Activated T-cell treated with anti-CD3 and anti-CD28 coated beads for 24 hours (primary cell): ENCODE data around the gene KRTAP19-5.
"Not testable (repeated sequence)": the region's sequence is repeated elsewhere in the genome, so short reads cannot be mapped to it uniquely, and the experiment has no call there.

Experiments
- DNase-seq: peaks from one replicate; pipeline ENCODE4 v3.0.0-alpha.2; 2020; ENCODE audit warnings: low read depth

The KRTAP19-5 gene

GRCh38 chr21:30502041-30502440 lies at the start of gene KRTAP19-5:
KRTAP19-5 (minus strand) TSS chr21:30502141; CDS start chr21:30502090, 51 bp downstream.
- no peak for DNase-seq

DNA sequence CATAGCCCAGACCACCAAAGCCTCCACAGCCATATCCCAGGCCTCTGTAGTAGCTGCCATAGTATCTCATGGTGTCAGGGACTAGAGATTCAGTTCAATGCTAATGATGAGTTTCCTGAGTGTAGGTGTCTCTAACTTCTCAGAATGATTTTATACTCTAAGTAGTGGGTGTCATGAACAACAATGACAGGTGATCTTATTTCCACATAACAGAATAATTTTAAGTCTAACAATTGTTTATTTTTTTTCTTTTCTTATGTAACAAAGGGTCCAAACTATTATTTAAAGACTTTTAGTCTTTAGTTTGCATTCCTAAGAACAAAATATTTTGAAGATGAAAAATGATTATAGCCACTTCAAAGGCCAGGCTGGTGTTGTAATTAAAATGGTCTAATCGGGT lies 39.8 kb upstream of the KRTAP19-5 start, which contains the start of gene KRTAP19-6:
Gene KRTAP19-6, minus strand, starts transcription at position 101 of the 400 bp plus-strand sequence. Its CDS starts 31 bp downstream, at position 70.
- DNase-seq = no peak

DNA sequence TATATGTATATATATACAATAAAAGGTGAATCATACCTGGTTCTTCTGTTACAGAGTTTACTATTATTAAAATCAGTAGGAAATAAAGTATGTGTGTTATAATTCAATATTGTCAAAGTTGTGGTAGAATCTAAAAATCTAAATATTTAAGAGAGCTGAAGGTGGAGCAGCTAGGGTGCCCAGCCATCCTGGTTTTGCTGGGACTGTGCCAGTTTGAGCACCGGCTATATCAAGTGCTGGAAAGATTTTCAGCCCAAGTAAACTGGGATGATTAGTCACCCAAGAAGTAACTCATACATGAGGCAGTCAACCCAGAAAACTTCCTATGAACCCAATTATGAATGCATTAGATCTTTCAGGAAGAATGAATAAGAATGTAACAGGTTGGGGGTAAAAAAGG lies 16.9 kb upstream of the KRTAP19-5 start:
- DNase-seq = no peak

DNA sequence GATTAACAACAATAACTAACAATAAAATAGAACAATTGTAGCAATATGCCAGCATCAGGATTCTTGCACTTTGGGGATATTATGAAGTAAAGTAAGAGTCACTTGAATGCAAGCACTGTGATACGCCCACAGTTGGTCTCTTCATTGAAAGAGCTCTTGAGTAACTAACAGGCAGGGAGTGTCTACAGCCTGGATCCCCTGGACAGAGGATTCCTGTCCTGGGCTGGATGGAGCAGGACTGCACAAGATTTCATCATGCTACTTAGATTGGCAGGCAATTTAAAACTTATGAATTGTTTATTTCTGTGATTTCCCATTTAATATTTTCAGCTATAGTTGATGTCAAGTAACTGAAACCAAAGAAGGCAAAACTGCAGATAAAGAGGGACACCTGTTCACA lies 13.7 kb upstream of the KRTAP19-5 start:
- DNase-seq = no peak

GRCh38 chr21:30505621-30506205 lies 3.8 kb upstream of the KRTAP19-5 start:
- DNase-seq = not testable (repeated sequence)

GRCh38 chr21:30497065-30497464 lies 4.9 kb downstream of the KRTAP19-5 start, which contains the start of gene KRTAP19-4:
KRTAP19-4 (minus strand) TSS chr21:30497165; CDS start chr21:30497110, 55 bp downstream.
- no peak for DNase-seq

GRCh38 chr21:30491963-30492428 lies 9.9 kb downstream of the KRTAP19-5 start, which contains the start of gene KRTAP19-3:
KRTAP19-3 (minus strand) TSS chr21:30492013; CDS start chr21:30491957, 56 bp downstream.
- no peak for DNase-seq

DNA sequence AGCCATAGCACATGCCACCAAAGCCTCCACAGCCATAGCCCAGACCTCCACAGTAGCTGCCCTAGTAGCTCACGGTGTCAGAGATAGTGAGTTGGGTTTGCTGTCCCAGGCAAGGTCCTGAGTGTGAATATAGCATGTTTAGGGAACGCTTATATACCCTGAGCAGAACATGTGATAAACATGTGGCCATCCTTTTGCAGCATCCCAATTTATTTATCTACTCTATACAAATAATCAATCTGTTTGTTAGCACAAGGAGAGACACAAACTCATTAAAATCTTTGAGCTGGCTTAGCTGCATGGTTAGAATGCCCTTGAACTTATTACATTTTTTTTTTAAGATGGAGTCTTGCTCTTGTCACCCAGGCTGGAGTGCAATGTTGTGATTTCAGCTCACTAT lies 14.6 kb downstream of the KRTAP19-5 start, which contains the start of gene KRTAP19-2:
Gene KRTAP19-2, minus strand, starts transcription at position 101 of the 400 bp plus-strand sequence. Its CDS starts 88 bp downstream, at position 13.
- DNase-seq = no peak

DNA sequence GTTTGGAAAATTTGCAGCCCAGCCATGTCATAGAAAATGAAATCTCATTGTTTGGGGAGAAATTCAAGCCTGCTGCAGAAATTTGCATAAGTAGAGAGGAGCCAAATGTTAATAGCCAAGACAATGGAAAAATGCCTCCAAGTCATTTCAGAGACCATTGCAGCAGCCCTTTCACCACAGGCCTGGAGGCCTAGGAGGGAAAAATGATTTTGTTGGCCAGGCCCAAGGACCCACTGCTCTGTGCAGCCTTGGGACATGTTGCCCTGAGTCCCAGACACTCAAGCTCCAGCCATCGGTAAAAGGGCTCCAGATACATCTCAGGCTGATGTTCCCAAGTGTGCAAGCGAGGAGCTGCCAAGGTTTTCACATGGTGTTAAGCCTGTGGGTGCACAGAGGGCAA lies 15.8 kb downstream of the KRTAP19-5 start:
- DNase-seq = no peak

GRCh38 chr21:30482130-30482529 lies 19.8 kb downstream of the KRTAP19-5 start:
- DNase-seq = no peak

DNA sequence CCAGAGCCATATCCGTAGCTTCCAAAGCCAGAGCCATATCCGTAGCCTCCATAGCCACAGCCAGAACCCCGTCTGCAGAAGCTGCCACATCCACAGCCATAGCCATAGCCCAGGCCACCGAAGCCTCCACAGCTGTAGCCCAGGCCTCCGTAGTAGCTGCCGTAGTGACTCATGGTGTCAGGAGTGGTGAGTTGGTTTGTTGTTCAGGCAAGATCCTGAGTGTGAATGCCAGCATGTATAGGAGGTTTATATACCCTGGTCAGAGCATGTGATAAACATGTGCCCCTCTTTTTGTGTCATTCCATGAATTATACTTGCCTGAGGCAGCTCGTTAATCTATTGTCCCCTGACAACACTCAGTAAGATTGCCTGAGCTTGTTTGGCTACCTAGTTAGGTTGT lies 21.8 kb downstream of the KRTAP19-5 start, which contains the start of gene KRTAP19-1:
Gene KRTAP19-1, minus strand, starts transcription at position 223 of the 400 bp plus-strand sequence. Its CDS starts 50 bp downstream, at position 173.
- DNase-seq = no peak

- no peak for DNase-seq
Measured at GRCh38 chr21:30479259-30479658, 22.7 kb downstream of the KRTAP19-5 start.

DNA sequence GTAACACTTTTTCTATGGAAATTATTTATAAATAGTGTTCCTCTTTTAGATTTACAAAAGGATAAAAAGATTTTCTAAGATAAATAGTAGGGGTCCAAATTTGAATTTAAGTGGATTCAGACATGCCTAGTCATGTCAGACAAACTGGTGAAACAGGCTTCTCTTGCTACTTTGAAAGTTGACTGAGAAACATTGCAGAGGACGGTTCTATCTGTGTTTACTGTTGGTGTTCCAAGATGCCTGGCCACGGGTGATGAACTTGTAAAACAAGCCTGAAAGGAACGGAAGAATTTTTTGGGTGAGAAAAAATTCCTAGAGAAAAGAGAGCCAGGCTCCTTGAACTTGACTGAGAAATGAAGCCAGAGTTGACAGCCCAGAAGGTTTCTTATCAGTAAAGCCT lies 23.9 kb downstream of the KRTAP19-5 start:
- no peak for DNase-seq

DNA sequence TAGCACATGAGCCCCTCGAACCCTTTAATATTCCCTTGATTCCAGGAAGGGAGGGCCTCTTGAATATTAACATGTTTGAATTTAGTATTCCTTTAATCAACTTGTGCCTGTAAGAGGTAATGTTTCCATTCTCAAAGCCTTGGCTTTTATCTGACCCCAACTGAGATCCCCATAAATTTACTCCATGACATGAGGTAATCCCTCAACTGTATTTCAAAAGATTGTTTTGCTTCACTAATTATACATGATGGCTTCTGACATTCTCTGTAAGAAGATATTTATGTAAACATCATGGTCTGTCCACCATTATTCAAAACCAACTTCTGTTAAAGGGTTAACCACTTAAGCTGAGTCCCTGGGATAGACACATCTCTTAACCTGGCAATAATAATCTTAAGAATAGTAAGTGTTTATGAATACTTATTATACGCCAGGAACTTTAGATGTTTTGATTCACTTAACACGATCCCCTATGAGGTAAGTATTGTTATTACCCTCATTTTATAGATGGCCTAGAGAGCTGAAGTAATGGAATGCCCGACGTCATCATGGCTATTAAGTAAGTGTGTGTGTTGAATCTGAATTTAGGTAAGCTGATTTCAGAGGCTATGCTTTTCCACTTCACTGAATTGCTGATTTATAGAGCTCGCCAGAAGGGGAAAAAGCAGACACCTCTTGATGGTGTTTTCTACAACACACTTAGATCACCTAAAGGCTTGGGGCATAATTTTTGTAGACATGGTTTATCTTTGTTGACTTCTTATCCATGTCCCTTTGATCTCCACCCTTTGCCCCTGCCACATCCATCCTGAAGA lies 32.8 kb downstream of the KRTAP19-5 start:
- DNase-seq = no peak

GRCh38 chr21:30463713-30464112 lies 38.2 kb downstream of the KRTAP19-5 start:
- no peak for DNase-seq
